GM13976 (cell line): ENCODE results near the gene RASAL2.

ENCODE experiments used
- DNase-seq: peaks from one replicate; pipeline ENCODE4 v3.0.0; 2012; ENCODE audit warnings: low spot score
- CTCF ChIP-seq: IDR thresholded peaks from 2 replicates; pipeline ENCODE4 v1.5.1; 2012; ENCODE audit warnings: borderline replicate concordance, mild to moderate bottlenecking; ENCODE audit not compliant: insufficient read depth; ENCODE audit errors: extremely low read depth, missing control alignments, control extremely low read depth
- in situ Hi-C: fragments of 300-500 bp; cut with MboI; formaldehyde crosslinking; loops from one replicate; pipeline ENCODE4 v1.12.0; 2022; ENCODE audit warnings: low sequenced_read_pairs, mixed read lengths, inconsistent platforms; ENCODE audit not compliant: unreplicated experiment

Gene RASAL2

GRCh38 chr1:178098262-178098661, 4.4 kb downstream of the RASAL2 start:
- TF ChIP-seq CTCF: no peak
- in situ Hi-C loops: no loop called here
- no peak for DNase-seq

GRCh38 chr1:178101266-178101630, 7.3 kb downstream of the RASAL2 start:
- TF ChIP-seq CTCF: no peak
- no peak for DNase-seq
- in situ Hi-C loops: no loop called here

GRCh38 chr1:178101654-178102053, 7.8 kb downstream of the RASAL2 start:
- no peak for TF ChIP-seq CTCF
- in situ Hi-C loops: no loop called here
- DNase-seq: no peak

- DNase-seq: no peak
- no peak for TF ChIP-seq CTCF
- in situ Hi-C loops: no loop called here
Measured at GRCh38 chr1:178102218-178102617, 8.3 kb downstream of the RASAL2 start.

- no peak for DNase-seq
- in situ Hi-C loops: no loop called here
- TF ChIP-seq CTCF: no peak
Measured at GRCh38 chr1:178107823-178108222, 13.9 kb downstream of the RASAL2 start.

GRCh38 chr1:178109348-178110143, 15.6 kb downstream of the RASAL2 start:
- no peak for TF ChIP-seq CTCF
- in situ Hi-C loops: no loop called here
- no peak for DNase-seq

GRCh38 chr1:178115260-178115659, 21.4 kb downstream of the RASAL2 start:
- TF ChIP-seq CTCF: no peak
- in situ Hi-C loops: no loop called here
- DNase-seq: no peak
